RWPE2 (cell line): ENCODE data around the gene PLB1.

ENCODE experiments used
- ATAC-seq: fragments of 200-7000 bp; cut with Tn5 transposase; 3 replicates; pipeline ENCODE4 v1.9.1; 2021; ENCODE audit warnings: low read depth
- DNase-seq: peaks from one replicate; pipeline ENCODE4 v3.0.0-alpha.2; 2020; ENCODE audit warnings: low spot score
- H3K27ac ChIP-seq: fragments of 450-650 bp; 2 replicates; pipeline ENCODE4 v1.5.1; 2017; ENCODE audit warnings: mild to moderate bottlenecking; ENCODE audit not compliant: poor library complexity, severe bottlenecking
- H3K27me3 ChIP-seq: fragments of 250-450 bp; sonication (Bioruptor Pico); 2 replicates; pipeline ENCODE4 v1.5.1; 2021; ENCODE audit warnings: mild to moderate bottlenecking, moderate library complexity; ENCODE audit not compliant: insufficient read depth, poor library complexity, severe bottlenecking
- H3K36me3 ChIP-seq: fragments of 250-450 bp; sonication (Bioruptor Pico); 2 replicates; pipeline ENCODE4 v1.5.1; 2020; ENCODE audit warnings: low read depth, mild to moderate bottlenecking, moderate library complexity
- H3K4me1 ChIP-seq: fragments of 250-450 bp; sonication (Bioruptor Pico); 2 replicates; pipeline ENCODE4 v1.5.1; 2021; ENCODE audit warnings: mild to moderate bottlenecking, moderate library complexity; ENCODE audit not compliant: insufficient read depth, poor library complexity, severe bottlenecking
- H3K4me3 ChIP-seq: fragments of 250-450 bp; sonication (Bioruptor Pico); 2 replicates; pipeline ENCODE4 v1.5.1; 2021; ENCODE audit warnings: mild to moderate bottlenecking, moderate library complexity; ENCODE audit not compliant: severe bottlenecking
- H3K9me3 ChIP-seq: fragments of 250-450 bp; sonication (Bioruptor Pico); 2 replicates; pipeline ENCODE4 v1.5.1; 2021; ENCODE audit warnings: mild to moderate bottlenecking, moderate library complexity; ENCODE audit not compliant: severe bottlenecking
- CTCF ChIP-seq: fragments of 450-650 bp; IDR thresholded peaks from one replicate; pipeline ENCODE4 v1.5.1; 2017; ENCODE audit warnings: mild to moderate bottlenecking, moderate library complexity; ENCODE audit not compliant: poor library complexity, severe bottlenecking

PLB1 gene

GRCh38 chr2:28488083-28488830, 7.6 kb upstream of the PLB1 start:
- Histone ChIP-seq H3K9me3 (no peaks in the 10 kb centered on the region), H3K4me1 (no peaks in the 10 kb centered on the region), H3K27me3 (no peaks in the 10 kb centered on the region), H3K27ac (no peak overlapping the region), H3K36me3 (no peaks in the 10 kb centered on the region), H3K4me3 (no peak overlapping the region)
- no peak for ATAC-seq
- DNase-seq, result no peak
- no peak for TF ChIP-seq CTCF

GRCh38 chr2:28488858-28489575, 6.8 kb upstream of the PLB1 start:
- no peak overlapping the region for H3K27ac ChIP-seq
- ATAC-seq, result no peak

GRCh38 chr2:28490558-28490957, 5.3 kb upstream of the PLB1 start:
- H3K4me3 ChIP-seq, result no peak overlapping the region
- no peaks in the 10 kb centered on the region for H3K4me1 ChIP-seq
- no peaks in the 10 kb centered on the region for H3K36me3 ChIP-seq
- H3K27ac ChIP-seq, result no peak overlapping the region
- no peaks in the 10 kb centered on the region for H3K27me3 ChIP-seq
- no peak for DNase-seq
- no peaks in the 10 kb centered on the region for H3K9me3 ChIP-seq
- no peak for ATAC-seq
- TF ChIP-seq CTCF, result no peak

More at GRCh38 chr2:28488858-28489575, 6.8 kb upstream of the PLB1 start:
- no peaks in the 10 kb centered on the region for H3K36me3 ChIP-seq
- no peaks in the 10 kb centered on the region for H3K9me3 ChIP-seq
- TF ChIP-seq CTCF, result no peak
- H3K4me3 ChIP-seq, result no peak overlapping the region
- DNase-seq, result no peak
- no peaks in the 10 kb centered on the region for H3K4me1 ChIP-seq
- H3K27me3 ChIP-seq, result no peaks in the 10 kb centered on the region

GRCh38 chr2:28492282-28492681, 3.6 kb upstream of the PLB1 start:
- no peak overlapping the region for H3K4me3 ChIP-seq
- no peaks in the 10 kb centered on the region for H3K27me3 ChIP-seq
- ATAC-seq (no peak), DNase-seq (no peak)
- no peak for TF ChIP-seq CTCF
- H3K4me1 ChIP-seq, result no peaks in the 10 kb centered on the region
- H3K27ac ChIP-seq, result no peak overlapping the region
- H3K36me3 ChIP-seq, result no peaks in the 10 kb centered on the region
- no peaks in the 10 kb centered on the region for H3K9me3 ChIP-seq

GRCh38 chr2:28493636-28494035, 2.2 kb upstream of the PLB1 start:
- DNase-seq (no peak), ATAC-seq (no peak)
- TF ChIP-seq CTCF, result no peak
- H3K4me3 ChIP-seq, result no peak overlapping the region
- no peaks in the 10 kb centered on the region for H3K4me1 ChIP-seq
- H3K9me3 ChIP-seq, result no peaks in the 10 kb centered on the region
- no peaks in the 10 kb centered on the region for H3K27me3 ChIP-seq
- no peaks in the 10 kb centered on the region for H3K36me3 ChIP-seq
- no peak overlapping the region for H3K27ac ChIP-seq
